Stimulated activated CD4-positive, alpha-beta T cell treated with anti-CD3 and anti-CD28 coated beads, Interleukin-12 subunit alpha, Interleukin-12 subunit beta, amount 100 ng/mL, for 4 hours (primary cell): ENCODE results near the gene CEBPZ.
"Not testable (repeated sequence)": the region's sequence is repeated elsewhere in the genome, so short reads cannot be mapped to it uniquely, and the experiment has no call there.

Experiments used
- DNase-seq: peaks from one replicate; pipeline ENCODE4 v3.0.0-alpha.2; 2020

CEBPZ gene

DNA sequence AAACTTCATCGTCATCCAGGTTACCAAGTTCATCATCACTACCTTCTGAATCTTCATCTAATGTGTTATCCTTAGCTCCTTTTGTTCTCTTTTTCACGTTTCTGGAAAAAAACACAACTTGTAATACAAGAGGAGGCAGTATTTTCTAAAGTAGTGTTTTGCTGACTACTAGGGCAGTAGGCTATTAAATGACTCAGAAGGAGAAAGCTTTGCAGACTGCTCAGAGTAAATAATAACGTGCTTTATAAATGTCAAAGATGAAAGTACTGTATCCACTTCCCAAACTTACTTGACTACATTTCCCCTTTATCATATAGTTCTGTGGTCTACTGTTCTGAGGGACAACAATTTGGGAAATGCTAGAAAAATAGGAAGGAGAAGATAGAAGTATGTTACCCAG is 19.5 kb downstream of the CEBPZ start:
- DNase-seq: no peak

DNA sequence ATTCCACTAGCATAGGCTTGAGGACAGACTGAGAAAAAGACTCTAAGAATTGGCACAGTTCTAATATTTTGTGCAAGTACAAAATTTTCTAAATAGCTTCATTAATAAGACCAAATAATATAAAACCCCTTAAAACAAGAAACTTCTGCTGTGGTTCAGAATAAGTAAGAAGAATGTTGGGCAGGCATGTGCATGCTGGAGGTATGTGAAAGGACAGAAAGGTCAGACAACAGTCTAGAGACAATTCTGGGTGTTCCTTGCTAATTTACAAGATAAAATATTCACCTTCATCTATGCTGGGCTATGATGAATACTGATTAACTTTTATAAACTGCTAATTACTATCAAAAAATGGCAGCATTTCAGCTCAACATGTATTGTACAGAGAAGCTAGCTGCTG is 20.2 kb downstream of the CEBPZ start:
- no peak for DNase-seq

DNA sequence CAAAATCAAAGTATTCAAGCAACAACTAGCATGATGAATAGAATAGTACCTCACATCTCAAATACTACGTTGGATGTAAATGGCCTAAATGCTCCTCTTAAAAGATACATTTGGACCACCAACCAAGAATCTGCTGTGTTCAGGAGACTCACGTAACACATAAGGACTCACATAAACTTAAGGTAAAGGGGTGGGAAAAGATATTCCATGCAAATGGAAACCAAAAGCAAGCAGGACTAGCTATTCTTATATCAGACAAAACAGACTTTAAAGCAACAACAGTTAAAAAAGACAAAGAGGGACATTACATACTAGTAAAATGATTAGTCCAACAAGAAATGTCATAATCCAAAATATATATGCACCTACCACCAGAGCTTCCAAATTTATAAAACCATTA is 24.6 kb downstream of the CEBPZ start:
- DNase-seq: not testable (repeated sequence)

DNA sequence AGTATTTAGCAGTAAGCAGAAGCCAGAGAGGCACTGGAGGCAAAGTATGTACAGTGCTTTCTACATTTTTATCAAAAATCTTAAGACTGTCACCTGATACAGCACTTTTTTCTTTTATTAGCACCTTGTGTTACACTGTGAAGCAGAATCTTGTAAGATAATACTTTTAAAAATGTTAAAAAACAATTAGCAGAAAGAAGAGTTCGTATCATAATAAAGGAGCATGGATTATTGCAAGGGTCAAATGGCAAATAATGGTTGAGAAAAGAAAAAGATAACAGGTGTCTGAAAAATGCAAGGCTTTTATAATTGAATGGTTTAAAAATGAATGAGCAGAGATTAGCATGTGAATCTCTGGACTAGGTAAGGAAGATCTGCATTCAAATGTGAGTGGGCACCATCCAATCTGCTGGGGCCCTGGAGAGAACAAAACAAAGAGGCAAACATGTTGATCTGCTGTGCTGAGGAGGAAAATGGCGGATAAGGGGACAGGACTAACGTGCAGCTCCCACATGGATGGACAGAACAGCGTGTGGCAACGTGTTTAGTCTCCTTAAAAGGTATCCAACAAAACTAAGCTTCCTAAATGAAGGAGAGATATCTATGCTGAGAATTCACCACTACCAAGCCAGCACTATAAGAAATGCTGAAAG is 25.6 kb downstream of the CEBPZ start:
- no peak for DNase-seq

DNA sequence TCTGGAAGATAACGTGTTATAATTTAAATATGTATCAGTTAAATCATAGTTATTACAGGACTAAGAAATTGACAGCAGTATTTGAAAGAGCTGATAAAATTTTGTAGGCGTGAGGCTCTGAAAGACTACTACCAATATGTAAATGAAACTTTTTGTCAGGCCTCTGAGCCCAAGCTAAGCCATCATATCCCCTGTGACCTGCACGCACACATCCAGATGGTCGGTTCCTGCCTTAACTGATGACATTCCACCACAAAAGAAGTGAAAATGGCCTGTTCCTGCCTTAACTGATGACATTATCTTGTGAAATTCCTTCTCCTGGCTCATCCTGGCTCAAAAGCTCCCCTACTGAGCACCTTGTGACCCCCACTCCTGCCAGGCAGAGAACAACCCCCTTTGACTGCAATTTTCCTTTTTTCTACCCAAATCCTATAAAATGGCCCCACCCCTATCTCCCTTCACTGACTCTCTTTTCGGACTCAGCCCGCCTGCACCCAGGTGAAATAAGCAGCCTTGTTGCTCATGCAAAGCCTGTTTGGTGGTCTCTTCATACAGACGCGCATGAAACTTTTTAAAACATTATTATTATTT is 26.2 kb downstream of the CEBPZ start:
- not testable (repeated sequence) for DNase-seq

DNA sequence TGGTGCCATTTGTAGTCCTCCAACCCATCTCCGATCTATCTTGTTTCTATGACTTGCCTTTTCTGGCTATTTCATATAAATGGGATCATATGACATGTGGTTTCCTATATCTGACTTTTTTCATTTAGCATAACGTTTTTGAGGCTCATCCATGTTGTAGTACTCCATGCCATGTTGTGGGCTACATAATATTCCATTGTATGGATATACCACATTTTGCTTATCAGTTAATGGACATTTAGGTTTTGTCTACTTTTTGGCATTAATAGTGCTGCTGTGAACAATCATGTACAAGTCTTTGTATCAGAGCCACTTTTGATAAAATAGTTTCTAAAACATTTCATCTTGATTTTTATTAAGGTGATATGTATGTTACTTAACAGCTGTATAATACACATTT is 27.7 kb downstream of the CEBPZ start:
- DNase-seq: no peak

DNA sequence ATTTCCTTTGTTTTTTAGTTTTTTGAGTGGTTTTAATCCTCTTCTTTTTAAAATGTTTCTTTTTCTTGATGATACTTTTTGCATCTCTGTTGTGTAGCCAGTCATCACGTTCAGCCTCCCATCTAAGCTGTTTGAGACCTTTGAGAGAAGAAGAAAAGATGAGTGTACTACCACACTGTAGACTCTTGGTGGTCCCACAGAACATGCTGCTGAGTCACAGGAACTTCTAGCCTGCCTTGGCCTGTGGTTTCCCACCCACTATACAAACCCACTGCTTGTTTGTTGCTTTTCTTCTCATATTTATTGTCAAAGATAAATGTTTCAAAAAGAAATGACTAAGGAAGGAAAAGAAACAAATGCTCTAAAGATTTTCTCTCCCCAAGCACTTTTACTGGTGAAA is 29.6 kb downstream of the CEBPZ start:
- no peak for DNase-seq

DNA sequence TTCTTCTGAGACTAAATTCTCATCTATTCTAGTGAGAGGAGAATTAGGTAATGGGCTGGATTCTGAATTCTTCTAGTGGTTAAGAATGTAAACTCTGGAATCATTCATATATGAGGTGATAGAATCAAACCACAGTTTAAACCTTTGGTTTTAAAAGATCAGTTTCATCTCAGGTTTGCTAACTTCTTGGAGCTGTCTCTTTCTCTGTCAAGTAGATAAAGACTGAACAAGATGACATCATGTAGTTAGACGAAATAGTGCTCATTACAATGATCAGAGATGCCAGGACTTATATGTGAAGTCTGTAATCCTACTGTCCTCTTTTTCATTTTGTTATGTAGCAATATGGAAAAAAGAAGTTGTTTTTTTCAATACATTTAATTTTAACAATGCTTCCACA is 30.2 kb downstream of the CEBPZ start:
- DNase-seq: no peak

DNA sequence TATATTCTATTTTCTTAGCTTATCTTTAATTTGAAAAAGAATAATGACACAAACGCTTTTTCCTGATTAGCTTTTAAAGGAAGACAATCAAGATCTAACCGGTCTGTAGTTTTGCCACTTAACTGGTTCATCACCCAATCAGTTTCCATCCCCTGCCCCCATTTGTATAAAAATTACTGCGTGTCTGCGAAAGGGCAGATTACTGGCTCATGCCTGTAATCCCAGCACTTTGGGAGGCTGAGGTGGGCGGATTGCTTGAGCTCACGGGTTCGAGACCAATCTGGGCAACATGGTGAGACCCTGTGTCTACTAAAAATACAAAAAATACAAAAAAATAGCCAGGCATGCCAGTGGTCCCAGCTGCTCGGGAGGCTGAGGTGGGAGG is 32.7 kb downstream of the CEBPZ start:
- no peak for DNase-seq

DNA sequence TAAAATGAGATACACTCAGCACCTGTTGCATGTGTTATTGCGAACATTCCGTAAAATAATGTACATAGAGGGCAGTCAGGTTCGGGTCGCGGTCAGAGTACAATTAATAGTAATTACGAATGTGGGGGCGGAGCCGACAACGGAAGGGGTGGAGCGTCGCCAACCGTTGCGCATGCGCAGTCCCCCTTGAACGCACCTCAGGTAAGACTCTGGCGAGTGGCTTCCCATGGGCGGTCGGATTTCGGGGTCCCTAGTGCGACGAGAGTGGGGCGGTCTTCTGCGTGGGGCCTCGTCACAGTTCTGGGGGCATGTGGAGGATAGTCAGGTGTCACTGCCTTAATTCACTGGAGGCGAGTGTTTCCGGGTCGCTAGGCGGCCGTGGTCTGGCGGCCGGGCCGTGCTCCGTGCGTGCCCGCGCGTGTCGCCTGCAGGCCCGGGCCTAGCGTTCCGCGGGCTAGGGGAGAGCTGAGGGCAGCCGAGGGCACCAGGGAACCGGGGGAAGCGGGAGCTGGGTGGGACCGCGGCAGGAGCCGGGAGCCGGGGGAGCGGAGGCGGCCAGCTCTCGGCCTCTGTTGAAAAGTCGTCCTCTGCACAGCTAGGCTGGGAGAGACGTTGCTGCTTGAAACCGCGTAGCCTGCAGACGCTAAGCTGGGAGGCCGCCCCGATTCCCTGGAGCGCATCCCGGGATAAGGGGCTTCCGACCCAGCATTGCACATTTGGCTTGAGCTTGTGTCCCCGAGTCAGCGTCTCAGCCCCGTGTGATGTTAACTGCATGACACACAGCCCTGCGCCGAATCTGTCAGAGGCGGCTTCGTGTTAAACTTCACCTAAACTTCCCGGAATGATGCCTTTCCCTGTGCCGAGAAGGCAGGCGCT is 34.8 kb downstream of the CEBPZ start, which contains the start of gene CEBPZOS:
Gene CEBPZOS, plus strand, starts transcription at position 177 of the 876 bp plus-strand sequence. CDS start 3,209 bp downstream, outside the sequence.
- DNase-seq: peak; percentile 90

DNA sequence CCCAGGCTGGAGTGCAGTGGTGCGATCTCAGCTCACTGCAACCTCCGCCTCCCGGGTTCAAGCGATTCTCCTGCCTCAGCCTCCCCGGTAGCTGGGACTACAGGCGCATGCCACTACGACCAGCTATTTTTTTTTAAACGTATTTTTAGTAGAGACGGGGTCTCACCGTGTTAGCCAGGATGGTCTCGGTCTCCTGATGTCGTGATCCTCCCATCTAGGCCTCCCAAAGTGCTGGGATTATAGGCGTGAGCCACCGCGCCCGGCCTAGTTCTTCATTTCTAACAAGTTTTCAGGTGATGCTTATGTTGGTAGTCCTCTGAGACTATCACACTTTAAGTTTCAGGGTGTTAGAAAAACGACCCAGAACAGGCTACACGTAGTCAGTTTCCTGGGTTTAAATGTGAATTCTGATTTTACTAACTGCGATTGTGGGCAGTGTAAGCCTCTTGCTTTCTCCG is 35.5 kb downstream of the CEBPZ start:
- not testable (repeated sequence) for DNase-seq

DNA sequence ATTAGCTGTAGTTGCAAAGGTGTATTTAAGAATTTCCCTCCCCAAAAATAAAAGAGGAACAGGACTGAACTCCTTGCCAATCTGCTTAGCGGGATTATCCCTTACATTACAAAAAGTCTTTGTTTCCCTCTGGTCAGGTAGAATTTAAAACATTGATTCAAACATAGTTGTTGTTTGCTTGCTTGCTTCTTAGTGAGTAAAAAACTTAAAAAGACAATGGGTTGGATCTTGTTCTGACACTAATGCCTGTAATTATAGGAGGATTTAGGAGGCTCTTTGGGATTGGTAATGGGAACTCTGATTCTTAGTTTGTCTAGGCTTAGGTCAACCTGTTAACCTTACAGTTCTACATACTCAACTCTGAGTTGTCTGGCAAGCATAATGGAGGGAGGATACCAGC is 38.8 kb downstream of the CEBPZ start:
- DNase-seq: no peak

DNA sequence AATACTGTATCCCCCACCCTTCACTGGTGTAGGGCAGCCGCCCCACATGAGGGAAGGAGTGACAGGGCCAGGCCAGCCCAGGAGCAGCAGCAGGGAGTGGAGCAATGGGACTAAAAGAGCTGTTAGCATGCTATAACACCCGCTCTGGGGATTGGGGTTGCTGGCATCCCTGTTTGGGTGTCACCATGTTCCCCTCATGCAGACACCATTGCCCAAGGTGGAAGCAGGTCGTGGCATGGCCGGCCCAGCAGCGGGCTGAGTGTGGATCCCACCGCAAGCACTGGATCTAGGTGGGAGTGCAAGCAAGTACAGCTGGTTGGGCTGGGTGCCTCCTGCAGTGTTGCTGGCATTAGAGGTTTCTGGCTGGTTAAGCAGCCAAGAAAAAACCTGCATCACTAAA is 39.6 kb downstream of the CEBPZ start:
- no peak for DNase-seq

DNA sequence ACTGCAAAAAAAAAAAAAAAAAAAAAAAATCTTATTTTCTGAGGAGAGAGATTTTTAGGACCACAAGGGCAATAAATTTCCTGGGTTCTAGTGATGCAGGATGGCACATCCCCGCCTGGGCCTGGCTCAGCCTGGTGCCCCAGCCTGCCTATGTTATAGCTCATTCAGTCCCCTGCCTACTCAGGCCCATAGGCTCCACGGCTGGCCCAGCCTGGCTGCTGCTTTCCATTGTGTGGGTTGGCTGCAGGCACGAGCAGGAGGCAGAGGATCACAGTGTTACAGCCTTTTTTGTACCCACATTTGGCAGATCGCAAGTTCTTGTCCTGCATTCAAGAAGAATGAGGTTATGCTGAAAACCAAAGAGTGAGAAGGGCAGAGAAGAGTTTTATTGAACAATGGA is 40.1 kb downstream of the CEBPZ start:
- no peak for DNase-seq

DNA sequence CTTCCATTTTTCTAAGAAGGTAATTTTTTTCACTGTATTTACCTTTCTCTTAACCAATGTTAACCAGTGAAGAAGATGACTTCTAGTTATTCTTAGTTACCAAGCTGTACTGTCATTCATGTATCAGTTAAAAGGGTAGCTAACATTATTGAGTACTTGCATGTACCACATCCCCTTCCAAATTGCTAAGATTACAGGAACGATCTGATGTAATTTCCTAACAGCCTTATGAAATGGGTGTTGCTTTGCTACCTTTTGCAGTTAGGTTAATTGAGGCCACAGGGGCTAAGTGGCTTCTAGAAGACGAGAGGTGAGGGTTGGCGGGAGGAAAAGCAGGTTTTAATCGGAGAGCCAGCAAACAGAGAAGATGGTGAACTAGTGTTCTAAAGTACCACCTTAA is 41.1 kb downstream of the CEBPZ start:
- DNase-seq: no peak

DNA sequence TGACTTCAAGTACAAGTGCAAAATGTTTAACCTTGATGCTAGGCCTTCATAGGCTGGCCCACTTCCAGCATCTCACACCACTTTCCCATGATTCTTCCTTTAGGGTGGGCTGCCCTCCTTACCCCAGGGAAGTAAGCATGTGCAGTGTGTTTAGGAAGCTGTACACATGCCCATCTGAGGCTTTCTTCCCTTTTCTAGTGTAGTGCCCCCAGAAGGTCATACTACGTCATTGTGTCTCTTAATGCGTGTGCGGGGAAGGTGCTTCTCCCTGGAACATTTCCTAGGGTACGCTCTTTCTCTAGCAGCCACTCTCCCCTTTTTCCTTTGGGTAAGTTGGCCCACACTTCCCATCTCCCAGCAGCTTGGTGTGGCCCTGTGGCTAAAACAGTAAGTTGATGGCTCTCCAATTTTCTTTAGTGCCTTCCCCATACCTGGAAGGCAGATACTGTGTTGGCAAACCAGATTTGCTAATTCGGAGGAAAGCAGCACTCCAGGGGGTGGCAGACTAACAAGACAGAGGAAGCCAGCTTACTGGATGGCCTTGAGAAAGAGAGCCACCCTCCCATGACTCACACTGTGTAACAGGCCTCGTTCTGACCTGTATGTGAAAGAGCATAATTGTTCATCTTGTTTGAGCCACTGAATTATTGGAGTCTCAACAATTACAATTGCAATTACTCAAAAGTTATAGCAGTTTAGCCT is 41.8 kb downstream of the CEBPZ start:
- no peak for DNase-seq

DNA sequence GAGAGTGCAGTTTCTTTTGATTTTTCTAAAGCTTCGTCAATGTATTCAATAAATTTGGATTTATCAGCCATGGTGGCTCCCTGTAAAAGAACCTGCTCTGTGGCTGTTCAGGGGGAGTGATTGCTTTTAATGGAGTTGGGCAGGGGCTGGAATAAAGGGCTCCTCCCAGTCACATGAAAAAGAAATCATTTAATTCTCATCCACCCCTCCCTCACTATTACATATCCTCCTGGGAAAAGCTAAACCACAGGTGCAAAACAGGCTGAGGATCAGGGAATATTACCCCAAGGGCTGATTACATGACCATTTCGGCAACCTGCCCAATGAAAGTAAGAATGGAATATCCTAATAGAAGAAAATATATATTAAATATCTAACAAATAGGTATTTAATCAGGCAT is 42.8 kb downstream of the CEBPZ start, which contains the start of gene SULT6B1:
Gene SULT6B1, minus strand, starts transcription at position 101 of the 400 bp plus-strand sequence. Its CDS starts 30 bp downstream, at position 71.
- no peak for DNase-seq

DNA sequence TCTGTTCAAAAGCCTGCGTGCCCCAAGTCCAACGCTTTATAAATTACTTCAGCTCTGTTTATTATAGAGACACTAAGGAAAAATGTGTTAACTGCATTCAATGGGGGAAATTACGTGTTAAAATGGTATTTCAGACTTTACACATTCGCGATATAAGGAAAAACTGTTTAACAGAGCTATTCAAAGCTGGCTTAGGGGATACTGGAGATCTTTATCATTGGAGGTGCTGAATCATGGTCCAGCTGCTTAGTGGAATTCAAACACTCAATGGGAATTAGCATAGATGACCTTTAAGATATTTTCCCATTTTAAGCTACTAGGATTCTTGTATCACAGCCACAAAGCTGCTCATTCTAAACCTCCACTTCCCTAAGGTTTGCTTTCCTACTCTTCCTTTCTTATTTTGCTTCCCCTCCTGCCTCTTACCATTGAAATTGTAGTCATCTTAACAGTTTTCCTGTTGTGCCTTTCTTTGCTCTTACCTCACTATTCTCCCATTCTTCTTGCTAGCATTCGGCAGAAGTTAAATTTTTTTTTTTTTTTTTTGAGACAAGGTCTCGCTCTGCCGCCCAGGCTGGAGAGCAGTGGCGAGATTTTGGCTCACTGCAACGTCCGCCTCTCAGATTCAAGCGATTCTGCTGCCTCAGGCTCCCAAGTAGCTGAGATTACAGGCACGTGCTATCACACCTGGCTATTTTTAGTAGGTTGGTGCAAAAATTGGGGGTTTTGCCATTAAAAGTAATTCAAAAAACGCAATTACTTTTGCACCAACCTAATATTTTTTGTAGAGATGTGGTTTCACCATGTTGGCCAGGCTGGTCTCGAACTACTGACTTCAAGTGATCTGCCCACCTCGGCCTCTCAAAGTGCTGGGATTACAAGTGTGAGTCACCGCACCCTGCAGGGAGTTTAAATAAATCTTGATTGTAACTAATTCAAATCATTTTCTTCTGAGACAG is 49.4 kb downstream of the CEBPZ start:
- no peak for DNase-seq

DNA sequence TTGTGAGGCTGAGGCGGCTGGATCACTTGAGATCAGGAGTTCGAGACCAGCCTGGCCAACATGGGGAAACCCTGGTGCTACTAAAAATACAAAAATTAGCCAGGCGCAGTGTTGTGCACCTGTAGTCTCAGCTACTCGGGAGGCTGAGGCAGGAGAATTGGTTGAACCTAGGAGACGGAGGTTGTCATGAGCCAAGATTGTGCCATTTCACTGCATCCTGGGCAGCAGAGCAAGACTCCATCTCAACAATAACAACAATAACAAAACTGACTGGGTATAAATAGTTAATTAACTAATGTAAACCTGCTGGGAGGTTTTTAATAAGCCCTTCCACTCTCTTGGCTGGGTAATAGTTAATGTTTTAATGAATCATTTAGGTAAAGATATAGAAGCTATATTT is 50.8 kb downstream of the CEBPZ start:
- DNase-seq: no peak

DNA sequence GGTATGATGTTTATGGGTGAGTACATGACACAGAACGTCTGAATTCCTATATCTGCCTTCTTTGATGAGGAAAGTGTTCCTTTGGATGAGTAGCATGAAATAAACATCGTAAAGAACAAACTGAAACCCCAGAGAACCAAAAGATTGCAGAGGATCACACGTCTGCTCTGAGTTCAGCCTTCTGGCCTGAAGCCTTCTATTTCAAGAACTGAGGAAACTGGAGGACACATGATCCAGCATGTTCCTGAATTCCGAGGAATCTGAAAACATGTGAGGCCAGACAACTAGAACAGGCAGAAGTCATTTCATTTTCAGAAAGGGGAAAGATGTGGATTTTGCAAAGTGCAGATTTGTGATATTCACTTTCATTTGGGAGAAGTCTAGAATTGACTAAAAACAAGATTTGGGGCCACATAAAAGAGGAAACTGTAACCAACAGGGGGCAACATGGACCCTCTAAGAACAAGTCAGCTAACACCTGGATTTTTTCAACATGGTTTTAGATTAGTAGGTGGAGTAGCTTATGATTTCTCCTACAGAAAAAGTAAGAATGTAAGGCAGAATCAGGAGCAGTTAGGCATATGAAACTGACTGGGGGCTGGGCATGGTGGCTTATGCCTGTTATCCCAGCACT is 51.3 kb downstream of the CEBPZ start:
- no peak for DNase-seq

DNA sequence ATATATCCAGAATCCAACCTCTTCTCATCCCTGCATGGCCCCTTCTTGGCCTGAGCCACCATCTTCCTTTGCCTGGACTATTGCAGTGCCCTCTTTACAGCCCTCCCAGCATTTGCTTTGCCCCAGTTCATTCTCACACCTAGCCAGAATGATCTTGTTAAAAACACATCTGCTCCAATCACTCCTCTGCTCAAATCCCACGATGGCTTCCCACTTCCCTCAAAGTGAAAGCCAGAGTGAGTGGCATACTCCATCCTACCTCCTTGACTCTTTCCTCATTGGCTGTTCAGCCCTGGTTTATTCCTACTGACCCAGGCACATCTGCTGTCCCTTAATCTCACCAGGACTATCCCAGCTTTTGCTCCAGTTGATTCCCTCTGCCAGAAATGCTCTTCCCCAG is 57.7 kb downstream of the CEBPZ start:
- no peak for DNase-seq

DNA sequence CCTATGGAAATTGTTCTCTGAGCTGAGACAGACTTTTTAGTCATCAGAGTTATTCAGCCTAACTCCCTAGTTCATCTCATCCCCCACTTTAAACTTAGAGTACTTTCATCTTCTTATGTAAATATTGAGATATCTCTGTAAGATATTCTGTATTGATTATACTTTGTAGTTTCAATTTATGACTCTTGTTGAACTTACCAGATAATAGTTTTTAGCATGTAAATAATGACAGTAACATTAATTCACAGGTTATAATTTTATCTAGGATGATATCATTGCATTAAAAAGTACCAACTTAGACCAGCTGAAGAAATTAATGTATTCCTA is 59.8 kb downstream of the CEBPZ start:
- DNase-seq: no peak
